Measurements from ENCODE around the gene MEGF6.
"Not testable (repeated sequence)": the region's sequence is repeated elsewhere in the genome, so short reads cannot be mapped to it uniquely, and the experiment has no call there.

Gene MEGF6

GRCh38 chr1:3575515-3575914, 35.8 kb downstream of the MEGF6 start:
- not testable (repeated sequence) for DNase-seq (ENCODE audit: low read depth in 2 of 2, low spot score in 1 of 2)

GRCh38 chr1:3573500-3573899, 37.8 kb downstream of the MEGF6 start:
- no peak for DNase-seq (ENCODE audit: low read depth in 2 of 2, low spot score in 1 of 2)

GRCh38 chr1:3572638-3573037, 38.7 kb downstream of the MEGF6 start:
- DNase-seq (ENCODE audit: low read depth in 2 of 2, low spot score in 1 of 2), result not testable (repeated sequence)

- DNase-seq (ENCODE audit: low read depth in 2 of 2, low spot score in 1 of 2), result no peak
These were observed 40.0 kb downstream of the MEGF6 start for GRCh38 chr1:3571263-3571662.

- DNase-seq (ENCODE audit: low read depth in 2 of 2, low spot score in 1 of 2), result no peak
These were observed 41.0 kb downstream of the MEGF6 start for GRCh38 chr1:3570066-3570986.

- no peak for DNase-seq (ENCODE audit: low read depth in 2 of 2, low spot score in 1 of 2)
These were observed 41.9 kb downstream of the MEGF6 start for GRCh38 chr1:3569436-3569835.

GRCh38 chr1:3568815-3569435, 42.4 kb downstream of the MEGF6 start:
- no peak for DNase-seq (ENCODE audit: low read depth in 2 of 2, low spot score in 1 of 2)

- no peak for DNase-seq (ENCODE audit: low read depth in 2 of 2, low spot score in 1 of 2)
These were observed 44.1 kb downstream of the MEGF6 start for GRCh38 chr1:3566951-3567804.

- no peak for DNase-seq (ENCODE audit: low read depth in 2 of 2, low spot score in 1 of 2)
These were observed 45.1 kb downstream of the MEGF6 start for GRCh38 chr1:3566003-3566885.

GRCh38 chr1:3564921-3565831, 46.1 kb downstream of the MEGF6 start:
- DNase-seq (ENCODE audit: low read depth in 2 of 2, low spot score in 1 of 2), result no peak

GRCh38 chr1:3563610-3564009, 47.7 kb downstream of the MEGF6 start:
- DNase-seq (ENCODE audit: low read depth in 2 of 2, low spot score in 1 of 2), result no peak

GRCh38 chr1:3563125-3563524, 48.2 kb downstream of the MEGF6 start:
- no peak for DNase-seq (ENCODE audit: low read depth in 2 of 2, low spot score in 1 of 2)

- no peak for DNase-seq (ENCODE audit: low read depth in 2 of 2, low spot score in 1 of 2)
These were observed 48.6 kb downstream of the MEGF6 start for GRCh38 chr1:3562712-3563111.

- no peak for DNase-seq (ENCODE audit: low read depth in 2 of 2, low spot score in 1 of 2)
These were observed 49.6 kb downstream of the MEGF6 start for GRCh38 chr1:3561702-3562101.

- no peak for DNase-seq (ENCODE audit: low read depth in 2 of 2, low spot score in 1 of 2)
These were observed 50.3 kb downstream of the MEGF6 start for GRCh38 chr1:3560981-3561380.

- no peak for DNase-seq (ENCODE audit: low read depth in 2 of 2, low spot score in 1 of 2)
These were observed 50.9 kb downstream of the MEGF6 start for GRCh38 chr1:3560251-3560871.

GRCh38 chr1:3558036-3558726, 53.1 kb downstream of the MEGF6 start:
- DNase-seq (ENCODE audit: low read depth in 2 of 2, low spot score in 1 of 2), result no peak

- no peak for DNase-seq (ENCODE audit: low read depth in 2 of 2, low spot score in 1 of 2)
These were observed 53.9 kb downstream of the MEGF6 start for GRCh38 chr1:3557366-3557765.

- no peak for DNase-seq (ENCODE audit: low read depth in 2 of 2, low spot score in 1 of 2)
These were observed 55.0 kb downstream of the MEGF6 start for GRCh38 chr1:3556336-3556735.
